GM19452 (cell line): ENCODE measurements around the gene C16orf95.
"Not testable (repeated sequence)": the region's sequence is repeated elsewhere in the genome, so short reads cannot be mapped to it uniquely, and the experiment has no call there.

ENCODE experiments used
- ATAC-seq: cut with Tn5 transposase; IDR thresholded peaks from one replicate; pipeline ENCODE4 v1.9.1; 2021; ENCODE audit not compliant: unreplicated experiment

C16orf95 gene

GRCh38 chr16:87259431-87259830 is 57.8 kb downstream of the C16orf95 start:
- ATAC-seq = no peak

DNA sequence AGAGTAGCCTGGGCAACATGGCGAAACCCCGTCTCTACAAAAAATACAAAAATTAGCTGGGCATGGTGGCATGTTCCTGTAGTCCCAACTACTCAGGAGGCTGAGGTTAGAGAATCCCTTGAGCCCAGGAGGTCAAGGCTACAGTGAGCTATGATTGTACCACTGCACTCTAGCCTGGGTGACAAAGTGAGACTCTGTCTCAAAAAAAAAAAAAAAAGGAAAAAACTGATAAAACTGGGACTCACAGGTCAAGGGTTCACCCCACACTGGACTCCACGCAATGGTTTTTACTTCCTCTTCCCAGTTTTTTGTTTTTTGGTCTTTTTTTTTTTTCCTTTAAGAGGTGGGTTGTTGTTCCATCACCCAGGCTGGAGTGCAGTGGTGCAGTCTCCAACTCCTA is 58.5 kb downstream of the C16orf95 start:
- not testable (repeated sequence) for ATAC-seq

DNA sequence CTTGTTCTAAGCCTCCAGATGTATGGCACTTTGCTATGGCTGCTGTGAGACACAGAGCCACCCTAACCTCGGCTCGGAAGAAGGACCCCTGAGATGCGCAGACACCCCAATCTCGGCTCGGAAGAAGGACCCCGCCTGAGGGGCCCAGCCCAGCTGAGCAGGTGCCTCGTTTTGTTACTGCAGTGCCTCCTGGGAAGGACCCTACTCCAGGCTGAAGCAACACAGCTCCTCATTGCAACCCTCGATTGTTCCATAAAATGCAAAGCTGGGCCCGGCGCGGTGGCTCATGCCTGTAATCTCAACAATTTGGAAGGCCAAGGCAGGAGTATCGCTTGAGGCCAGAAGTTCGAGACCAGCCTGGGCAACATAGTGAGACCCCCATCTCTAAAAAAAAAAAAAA is 61.3 kb downstream of the C16orf95 start:
- no peak for ATAC-seq

- no peak for ATAC-seq
Measured at GRCh38 chr16:87254734-87255133, 62.5 kb downstream of the C16orf95 start.

DNA sequence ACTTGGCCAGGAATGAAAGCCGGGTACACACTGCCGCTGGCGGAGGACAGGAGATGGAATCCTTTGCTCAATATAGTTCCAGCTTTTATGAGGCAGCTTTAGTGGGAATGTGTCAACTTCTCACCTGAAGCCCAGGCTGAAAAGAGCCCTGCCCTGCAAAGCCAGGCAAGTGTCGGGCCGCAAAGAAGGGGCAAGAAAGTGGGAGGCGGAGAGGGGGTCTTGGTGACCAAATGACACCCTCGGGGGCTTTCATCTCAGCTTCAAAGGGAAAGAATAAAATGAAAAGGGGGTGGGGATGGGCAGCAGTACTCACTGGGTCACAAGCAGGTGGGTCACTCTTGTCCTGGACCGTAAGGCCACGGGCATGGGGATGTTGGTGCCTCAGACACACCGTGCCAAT is 62.9 kb downstream of the C16orf95 start:
- no peak for ATAC-seq

GRCh38 chr16:87253536-87253935 is 63.7 kb downstream of the C16orf95 start:
- no peak for ATAC-seq
